Measurements from ENCODE around the gene SAMD10.
"Not testable (repeated sequence)": the region's sequence is repeated elsewhere in the genome, so short reads cannot be mapped to it uniquely, and the experiment has no call there.

Gene SAMD10

DNA sequence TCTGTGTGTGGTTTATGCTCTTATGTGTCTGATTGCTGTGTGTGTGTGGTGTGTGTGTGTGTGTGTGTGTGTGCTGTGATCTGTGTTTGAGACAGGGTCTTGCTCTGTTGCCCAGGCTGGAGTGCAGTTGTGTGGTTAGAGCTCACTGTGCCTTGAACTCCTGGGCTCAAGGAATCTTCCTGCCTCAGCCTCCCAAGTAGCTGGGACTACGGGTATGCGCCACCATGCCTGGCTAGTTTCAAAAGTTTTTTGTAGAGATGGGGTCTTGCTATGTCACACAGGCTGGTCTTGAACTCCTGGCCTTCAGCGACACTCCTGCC is 6.3 kb downstream of the SAMD10 start:
- H3K27me3 ChIP-seq (ENCODE audit: insufficient read depth, low read length, poor library complexity, severe bottlenecking) = no peaks in the 10 kb centered on the region
- H3K36me3 ChIP-seq (ENCODE audit: insufficient read depth, low read length) = no peaks in the 10 kb centered on the region
- H3K4me1 ChIP-seq (ENCODE audit: insufficient read depth, low read length, poor library complexity, severe bottlenecking) = peaks cover 29% of the 10 kb centered on the region
- no peak overlapping the region for H2AFZ ChIP-seq (ENCODE audit: low read length)
- H3K79me2 ChIP-seq (ENCODE audit: insufficient read depth, low read length) = peaks cover 13% of the 10 kb centered on the region; the same call in 1 of the 2 replicates
- no peaks in the 10 kb centered on the region for H3K9me2 ChIP-seq (replicated peaks; ENCODE audit: low read depth, low read length)
- no peaks in the 10 kb centered on the region for H3K9me3 ChIP-seq (ENCODE audit: insufficient read depth, low read depth, low read length)
- no peaks in the 10 kb centered on the region for H4K20me1 ChIP-seq (ENCODE audit: insufficient read depth, low read length, poor library complexity, severe bottlenecking)
- no peak overlapping the region for H3K9ac ChIP-seq (ENCODE audit: low read depth, low read length, poor library complexity, severe bottlenecking)
- no peak overlapping the region for H3K4me2 ChIP-seq (ENCODE audit: low read depth, low read length, poor library complexity, severe bottlenecking)
- H3K4me3 ChIP-seq (ENCODE audit: low read length, poor library complexity, severe bottlenecking) = no peak overlapping the region
- no peaks in the 10 kb centered on the region for H3F3A ChIP-seq (ENCODE audit: low read depth)
- TF ChIP-seq, protein P1, sequence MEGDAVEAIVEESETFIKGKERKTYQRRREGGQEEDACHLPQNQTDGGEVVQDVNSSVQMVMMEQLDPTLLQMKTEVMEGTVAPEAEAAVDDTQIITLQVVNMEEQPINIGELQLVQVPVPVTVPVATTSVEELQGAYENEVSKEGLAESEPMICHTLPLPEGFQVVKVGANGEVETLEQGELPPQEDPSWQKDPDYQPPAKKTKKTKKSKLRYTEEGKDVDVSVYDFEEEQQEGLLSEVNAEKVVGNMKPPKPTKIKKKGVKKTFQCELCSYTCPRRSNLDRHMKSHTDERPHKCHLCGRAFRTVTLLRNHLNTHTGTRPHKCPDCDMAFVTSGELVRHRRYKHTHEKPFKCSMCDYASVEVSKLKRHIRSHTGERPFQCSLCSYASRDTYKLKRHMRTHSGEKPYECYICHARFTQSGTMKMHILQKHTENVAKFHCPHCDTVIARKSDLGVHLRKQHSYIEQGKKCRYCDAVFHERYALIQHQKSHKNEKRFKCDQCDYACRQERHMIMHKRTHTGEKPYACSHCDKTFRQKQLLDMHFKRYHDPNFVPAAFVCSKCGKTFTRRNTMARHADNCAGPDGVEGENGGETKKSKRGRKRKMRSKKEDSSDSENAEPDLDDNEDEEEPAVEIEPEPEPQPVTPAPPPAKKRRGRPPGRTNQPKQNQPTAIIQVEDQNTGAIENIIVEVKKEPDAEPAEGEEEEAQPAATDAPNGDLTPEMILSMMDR (conservative IDR thresholded peaks at IDR 0.05; ENCODE audit: low read length) = no peak
- TF ChIP-seq EZH2phosphoT487 (IDR thresholded peaks at IDR 0.05; ENCODE audit: borderline replicate concordance) = no peak

DNA sequence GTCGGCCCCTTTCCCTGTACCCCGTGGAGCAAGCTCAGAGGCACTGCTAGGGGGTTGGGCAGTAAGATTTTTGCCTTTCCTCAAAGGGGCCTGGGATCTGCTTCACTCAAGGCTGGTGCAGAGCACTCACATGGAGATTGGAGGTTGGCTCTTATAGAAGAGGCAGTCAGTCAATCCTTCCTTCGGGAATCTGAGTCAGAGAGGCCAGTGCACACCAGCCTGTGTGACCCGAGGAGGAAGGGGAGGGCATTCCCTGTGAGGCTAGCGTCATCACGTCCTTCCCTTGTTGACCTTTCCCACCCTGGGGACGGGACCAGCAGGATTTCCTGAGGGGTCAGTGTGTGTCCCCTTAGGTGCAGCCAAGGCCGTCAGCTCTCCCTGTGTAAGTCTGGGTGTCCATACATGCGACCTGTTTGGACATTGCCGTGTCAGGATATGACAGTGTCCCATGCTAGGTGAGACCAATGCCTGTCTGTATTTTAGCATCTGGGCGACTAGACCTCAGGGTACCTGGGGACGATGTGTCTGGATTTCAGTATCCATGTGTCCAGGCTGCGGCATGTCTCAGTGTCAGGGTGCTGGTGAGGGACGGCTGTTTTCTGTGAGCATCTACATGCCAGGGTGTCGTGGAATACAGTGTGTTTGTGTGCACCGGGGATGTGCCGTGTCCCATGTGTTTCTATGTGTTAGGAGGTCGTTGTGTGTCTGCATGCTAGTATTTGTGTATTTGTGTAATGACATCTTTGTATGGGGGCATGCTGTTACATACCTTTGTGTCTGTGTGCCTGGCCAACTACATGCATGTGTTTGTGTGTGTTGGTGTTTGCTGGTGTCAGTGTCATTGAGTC is 6.9 kb downstream of the SAMD10 start:
- H3K4me3 ChIP-seq (ENCODE audit: low read length, poor library complexity, severe bottlenecking) = no peak overlapping the region
- no peak for TF ChIP-seq EZH2phosphoT487 (IDR thresholded peaks at IDR 0.05; ENCODE audit: borderline replicate concordance)
- TF ChIP-seq, protein P1 (conservative IDR thresholded peaks at IDR 0.05; ENCODE audit: low read length) = no peak
- peaks cover 28% of the 10 kb centered on the region for H3K4me1 ChIP-seq (ENCODE audit: insufficient read depth, low read length, poor library complexity, severe bottlenecking)
- H3K9me2 ChIP-seq (replicated peaks; ENCODE audit: low read depth, low read length) = no peaks in the 10 kb centered on the region
- H3K36me3 ChIP-seq (ENCODE audit: insufficient read depth, low read length) = no peaks in the 10 kb centered on the region
- H3K9ac ChIP-seq (ENCODE audit: low read depth, low read length, poor library complexity, severe bottlenecking) = no peak overlapping the region
- no peaks in the 10 kb centered on the region for H4K20me1 ChIP-seq (ENCODE audit: insufficient read depth, low read length, poor library complexity, severe bottlenecking)
- H3F3A ChIP-seq (ENCODE audit: low read depth) = no peaks in the 10 kb centered on the region
- no peaks in the 10 kb centered on the region for H3K9me3 ChIP-seq (ENCODE audit: insufficient read depth, low read depth, low read length)
- peaks cover 11% of the 10 kb centered on the region; the same call in 1 of the 2 replicates for H3K79me2 ChIP-seq (ENCODE audit: insufficient read depth, low read length)
- no peak overlapping the region for H3K4me2 ChIP-seq (ENCODE audit: low read depth, low read length, poor library complexity, severe bottlenecking)
- no peak overlapping the region for H2AFZ ChIP-seq (ENCODE audit: low read length)
- H3K27me3 ChIP-seq (ENCODE audit: insufficient read depth, low read length, poor library complexity, severe bottlenecking) = no peaks in the 10 kb centered on the region

GRCh38 chr20:63971960-63972311 is 7.5 kb downstream of the SAMD10 start:
- Histone ChIP-seq H3K79me2 (ENCODE audit: insufficient read depth, low read length) (peaks cover 11% of the 10 kb centered on the region; the same call in 1 of the 2 replicates), H3K4me1 (ENCODE audit: insufficient read depth, low read length, poor library complexity, severe bottlenecking) (peaks cover 23% of the 10 kb centered on the region)
- H3F3A ChIP-seq (ENCODE audit: low read depth); H3K9ac ChIP-seq (ENCODE audit: low read depth, low read length, poor library complexity, severe bottlenecking); H3K27me3 ChIP-seq (ENCODE audit: insufficient read depth, low read length, poor library complexity, severe bottlenecking); H4K20me1 ChIP-seq (ENCODE audit: insufficient read depth, low read length, poor library complexity, severe bottlenecking); H3K9me2 ChIP-seq (replicated peaks; ENCODE audit: low read depth, low read length); H3K4me2 ChIP-seq (ENCODE audit: low read depth, low read length, poor library complexity, severe bottlenecking); H3K36me3 ChIP-seq (ENCODE audit: insufficient read depth, low read length); H3K9me3 ChIP-seq (ENCODE audit: insufficient read depth, low read depth, low read length); H2AFZ ChIP-seq (ENCODE audit: low read length); H3K4me3 ChIP-seq (ENCODE audit: low read length, poor library complexity, severe bottlenecking): not testable (repeated sequence)

All from Loucy (cell line).